H1 (cell line): ENCODE results near the gene PPIG. TPM values are rescaled to one million over a fixed set of nuclear protein-coding genes. Genes with fewer than 3 reads are reported as not detected.

Source experiments
- polyA plus RNA-seq, 7 experiments: library from polyadenylated mRNA; depleted of rRNA in 3 of 7; stranded (reverse) in 5 of 7; unstranded in 2 of 7; fragments of >200 nt in 5 of 7; fragments of 200-250 nt in 2 of 7; gene quantifications; 1 replicate in 5 of 7; 2 replicates in 1 of 7; 4 replicates in 1 of 7; pipeline versions ENCODE4 v1.2.1 to v1.2.3, GENCODE V29; 2011 to 2013; ENCODE audit warnings: missing spikeins in 2 of 7, mixed read lengths in 2 of 7
- total RNA-seq: library from RNA; stranded (reverse); fragmentation: NEBNext Ultra II Directional; extraction: Animal tissue kit (Norgen Biotek cat#: 25700); gene quantifications from 2 replicates; pipeline ENCODE4 v1.2.1, GENCODE V29; 2021
- TF ChIP-seq, protein P1 (sequence below): fragments of 300-600 bp; sonication (generic); IDR thresholded peaks from 2 replicates; pipeline ENCODE4 v1.7.1; 2012; ENCODE audit warnings: low read length, moderate library complexity, mild to moderate bottlenecking, inconsistent platforms; ENCODE audit not compliant: insufficient replicate concordance

PPIG gene
- total and polyA plus RNA-seq, 2 of the 8 experiments (the other 6 are each of a cell fraction or from before 2014, with no cell fraction given), result 14.7 to 71.0 TPM

DNA sequence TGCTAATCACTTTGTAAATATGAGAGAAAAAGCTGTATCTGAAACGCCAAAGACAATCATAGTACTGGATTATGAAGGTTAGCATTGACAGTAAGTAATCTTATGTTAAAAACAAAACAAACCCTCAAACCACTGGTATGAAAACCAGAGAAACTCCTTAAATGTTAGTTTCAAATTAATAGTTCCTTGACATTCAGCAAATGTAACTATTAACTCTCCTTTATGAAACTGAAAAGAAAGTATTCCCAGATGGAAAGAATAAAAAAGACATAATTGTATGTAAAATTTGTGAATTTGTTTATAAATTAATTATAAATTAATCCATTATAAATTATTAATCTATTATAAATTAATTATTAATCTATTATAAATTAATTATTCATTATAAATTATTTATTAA is 22.8 kb upstream of the PPIG start (continued):
- TF ChIP-seq, protein P1, sequence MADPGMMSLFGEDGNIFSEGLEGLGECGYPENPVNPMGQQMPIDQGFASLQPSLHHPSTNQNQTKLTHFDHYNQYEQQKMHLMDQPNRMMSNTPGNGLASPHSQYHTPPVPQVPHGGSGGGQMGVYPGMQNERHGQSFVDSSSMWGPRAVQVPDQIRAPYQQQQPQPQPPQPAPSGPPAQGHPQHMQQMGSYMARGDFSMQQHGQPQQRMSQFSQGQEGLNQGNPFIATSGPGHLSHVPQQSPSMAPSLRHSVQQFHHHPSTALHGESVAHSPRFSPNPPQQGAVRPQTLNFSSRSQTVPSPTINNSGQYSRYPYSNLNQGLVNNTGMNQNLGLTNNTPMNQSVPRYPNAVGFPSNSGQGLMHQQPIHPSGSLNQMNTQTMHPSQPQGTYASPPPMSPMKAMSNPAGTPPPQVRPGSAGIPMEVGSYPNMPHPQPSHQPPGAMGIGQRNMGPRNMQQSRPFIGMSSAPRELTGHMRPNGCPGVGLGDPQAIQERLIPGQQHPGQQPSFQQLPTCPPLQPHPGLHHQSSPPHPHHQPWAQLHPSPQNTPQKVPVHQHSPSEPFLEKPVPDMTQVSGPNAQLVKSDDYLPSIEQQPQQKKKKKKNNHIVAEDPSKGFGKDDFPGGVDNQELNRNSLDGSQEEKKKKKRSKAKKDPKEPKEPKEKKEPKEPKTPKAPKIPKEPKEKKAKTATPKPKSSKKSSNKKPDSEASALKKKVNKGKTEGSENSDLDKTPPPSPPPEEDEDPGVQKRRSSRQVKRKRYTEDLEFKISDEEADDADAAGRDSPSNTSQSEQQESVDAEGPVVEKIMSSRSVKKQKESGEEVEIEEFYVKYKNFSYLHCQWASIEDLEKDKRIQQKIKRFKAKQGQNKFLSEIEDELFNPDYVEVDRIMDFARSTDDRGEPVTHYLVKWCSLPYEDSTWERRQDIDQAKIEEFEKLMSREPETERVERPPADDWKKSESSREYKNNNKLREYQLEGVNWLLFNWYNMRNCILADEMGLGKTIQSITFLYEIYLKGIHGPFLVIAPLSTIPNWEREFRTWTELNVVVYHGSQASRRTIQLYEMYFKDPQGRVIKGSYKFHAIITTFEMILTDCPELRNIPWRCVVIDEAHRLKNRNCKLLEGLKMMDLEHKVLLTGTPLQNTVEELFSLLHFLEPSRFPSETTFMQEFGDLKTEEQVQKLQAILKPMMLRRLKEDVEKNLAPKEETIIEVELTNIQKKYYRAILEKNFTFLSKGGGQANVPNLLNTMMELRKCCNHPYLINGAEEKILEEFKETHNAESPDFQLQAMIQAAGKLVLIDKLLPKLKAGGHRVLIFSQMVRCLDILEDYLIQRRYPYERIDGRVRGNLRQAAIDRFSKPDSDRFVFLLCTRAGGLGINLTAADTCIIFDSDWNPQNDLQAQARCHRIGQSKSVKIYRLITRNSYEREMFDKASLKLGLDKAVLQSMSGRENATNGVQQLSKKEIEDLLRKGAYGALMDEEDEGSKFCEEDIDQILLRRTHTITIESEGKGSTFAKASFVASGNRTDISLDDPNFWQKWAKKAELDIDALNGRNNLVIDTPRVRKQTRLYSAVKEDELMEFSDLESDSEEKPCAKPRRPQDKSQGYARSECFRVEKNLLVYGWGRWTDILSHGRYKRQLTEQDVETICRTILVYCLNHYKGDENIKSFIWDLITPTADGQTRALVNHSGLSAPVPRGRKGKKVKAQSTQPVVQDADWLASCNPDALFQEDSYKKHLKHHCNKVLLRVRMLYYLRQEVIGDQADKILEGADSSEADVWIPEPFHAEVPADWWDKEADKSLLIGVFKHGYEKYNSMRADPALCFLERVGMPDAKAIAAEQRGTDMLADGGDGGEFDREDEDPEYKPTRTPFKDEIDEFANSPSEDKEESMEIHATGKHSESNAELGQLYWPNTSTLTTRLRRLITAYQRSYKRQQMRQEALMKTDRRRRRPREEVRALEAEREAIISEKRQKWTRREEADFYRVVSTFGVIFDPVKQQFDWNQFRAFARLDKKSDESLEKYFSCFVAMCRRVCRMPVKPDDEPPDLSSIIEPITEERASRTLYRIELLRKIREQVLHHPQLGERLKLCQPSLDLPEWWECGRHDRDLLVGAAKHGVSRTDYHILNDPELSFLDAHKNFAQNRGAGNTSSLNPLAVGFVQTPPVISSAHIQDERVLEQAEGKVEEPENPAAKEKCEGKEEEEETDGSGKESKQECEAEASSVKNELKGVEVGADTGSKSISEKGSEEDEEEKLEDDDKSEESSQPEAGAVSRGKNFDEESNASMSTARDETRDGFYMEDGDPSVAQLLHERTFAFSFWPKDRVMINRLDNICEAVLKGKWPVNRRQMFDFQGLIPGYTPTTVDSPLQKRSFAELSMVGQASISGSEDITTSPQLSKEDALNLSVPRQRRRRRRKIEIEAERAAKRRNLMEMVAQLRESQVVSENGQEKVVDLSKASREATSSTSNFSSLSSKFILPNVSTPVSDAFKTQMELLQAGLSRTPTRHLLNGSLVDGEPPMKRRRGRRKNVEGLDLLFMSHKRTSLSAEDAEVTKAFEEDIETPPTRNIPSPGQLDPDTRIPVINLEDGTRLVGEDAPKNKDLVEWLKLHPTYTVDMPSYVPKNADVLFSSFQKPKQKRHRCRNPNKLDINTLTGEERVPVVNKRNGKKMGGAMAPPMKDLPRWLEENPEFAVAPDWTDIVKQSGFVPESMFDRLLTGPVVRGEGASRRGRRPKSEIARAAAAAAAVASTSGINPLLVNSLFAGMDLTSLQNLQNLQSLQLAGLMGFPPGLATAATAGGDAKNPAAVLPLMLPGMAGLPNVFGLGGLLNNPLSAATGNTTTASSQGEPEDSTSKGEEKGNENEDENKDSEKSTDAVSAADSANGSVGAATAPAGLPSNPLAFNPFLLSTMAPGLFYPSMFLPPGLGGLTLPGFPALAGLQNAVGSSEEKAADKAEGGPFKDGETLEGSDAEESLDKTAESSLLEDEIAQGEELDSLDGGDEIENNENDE, result no peak
